OCI-M1 (cell line): ENCODE data around the gene SPTBN1.

Experiments used
- DNase-seq: peaks from one replicate; lab custom pipeline; 2025; lab: John Stamatoyannopoulos, UW

SPTBN1 gene

DNA sequence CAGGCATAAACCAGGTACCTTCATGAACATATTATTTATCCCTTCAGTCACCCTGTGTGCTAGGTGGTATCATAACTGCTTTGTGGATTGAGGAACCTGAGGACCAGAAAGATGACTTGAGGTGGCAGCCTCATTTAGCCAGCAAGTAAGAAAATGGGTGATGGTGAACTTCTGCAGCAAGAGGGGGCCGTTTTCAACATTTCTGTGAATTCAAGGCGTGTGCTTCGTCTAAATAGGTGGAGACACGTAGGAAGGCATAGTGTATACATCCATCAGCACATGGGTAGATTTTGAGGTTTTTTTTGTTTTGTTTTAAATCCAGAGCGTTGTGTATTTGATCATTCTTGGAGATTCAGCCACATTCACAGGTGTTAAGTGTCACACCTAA is 118.7 kb downstream of the SPTBN1 start:
- DNase-seq: no peak

GRCh38 chr2:54575379-54575888 is 119.3 kb downstream of the SPTBN1 start:
- DNase-seq: no peak

GRCh38 chr2:54577035-54577434 is 120.9 kb downstream of the SPTBN1 start:
- no peak for DNase-seq

- no peak for DNase-seq
Measured at GRCh38 chr2:54577944-54578647, 122.0 kb downstream of the SPTBN1 start.

GRCh38 chr2:54578648-54579045 is 122.5 kb downstream of the SPTBN1 start:
- DNase-seq: no peak

DNA sequence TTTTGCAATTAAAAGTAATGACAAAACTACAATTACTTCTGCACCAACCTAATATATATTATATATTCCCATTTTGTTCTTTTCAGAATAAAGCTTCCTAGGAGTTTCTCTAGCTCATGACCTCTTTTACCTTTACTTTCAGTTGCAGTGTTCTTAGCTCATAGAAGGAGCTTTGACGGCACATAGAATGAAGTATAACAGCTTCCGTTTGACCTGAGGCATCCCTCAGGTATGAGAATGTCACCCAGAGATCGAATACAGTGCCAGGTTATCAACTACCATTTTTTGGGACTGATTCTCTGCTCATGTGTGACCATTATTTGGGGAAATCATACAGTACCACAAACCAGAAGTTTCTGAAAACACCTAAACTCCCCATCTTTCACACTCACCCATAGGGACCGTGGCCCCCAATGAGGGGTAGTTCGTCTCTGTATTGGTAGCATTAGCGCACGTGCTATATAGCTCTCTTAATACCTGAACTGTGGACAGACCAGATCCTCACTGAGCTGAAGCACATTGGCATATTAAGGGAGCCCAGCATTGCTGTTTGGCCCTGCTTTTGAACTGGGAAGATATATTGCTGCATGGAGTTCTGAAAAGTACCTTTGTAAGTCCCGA is 123.0 kb downstream of the SPTBN1 start:
- no peak for DNase-seq

DNA sequence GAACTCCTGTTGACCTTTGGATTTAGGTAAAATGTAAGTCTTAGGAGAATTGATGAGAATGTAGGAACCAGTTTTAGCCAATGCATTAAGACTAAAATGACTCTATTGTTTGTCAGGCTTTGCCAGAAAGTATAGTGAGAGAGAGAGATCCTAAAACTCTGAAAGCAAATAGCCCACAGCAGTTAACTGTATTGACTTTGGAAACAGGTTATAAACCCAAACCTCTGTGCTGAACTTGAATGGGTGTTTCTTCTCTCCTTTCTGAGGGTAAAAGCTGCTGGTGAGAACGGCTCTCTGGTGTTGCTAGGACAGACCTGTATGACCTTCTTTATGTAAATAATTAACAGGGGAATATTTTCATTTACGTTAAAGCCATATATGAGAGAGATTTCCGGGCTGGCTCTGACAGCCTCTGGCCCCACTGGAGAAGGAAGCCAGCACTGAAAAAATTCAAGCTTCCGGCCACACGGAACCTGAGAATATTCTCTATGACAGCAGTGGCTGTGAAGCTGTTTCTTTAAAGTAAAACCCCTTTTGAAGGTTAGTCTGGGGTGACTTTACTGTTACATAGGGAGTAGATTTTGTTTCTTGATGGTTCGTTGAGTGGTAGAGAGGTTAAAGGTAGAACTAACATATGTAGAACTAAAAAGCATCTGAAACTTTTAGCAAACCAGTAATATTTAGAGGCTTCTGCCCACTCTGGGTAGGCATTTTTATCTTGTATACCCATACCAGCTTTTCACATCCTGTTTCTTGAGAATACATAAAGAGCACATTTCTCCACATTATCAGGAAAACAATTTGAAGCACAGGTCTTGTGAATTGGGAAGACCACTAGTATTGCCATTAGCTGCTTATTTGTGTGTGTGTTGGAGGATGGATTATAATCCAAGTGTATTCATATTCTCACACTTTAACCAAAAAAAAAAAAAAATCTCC is 123.8 kb downstream of the SPTBN1 start:
- no peak for DNase-seq

DNA sequence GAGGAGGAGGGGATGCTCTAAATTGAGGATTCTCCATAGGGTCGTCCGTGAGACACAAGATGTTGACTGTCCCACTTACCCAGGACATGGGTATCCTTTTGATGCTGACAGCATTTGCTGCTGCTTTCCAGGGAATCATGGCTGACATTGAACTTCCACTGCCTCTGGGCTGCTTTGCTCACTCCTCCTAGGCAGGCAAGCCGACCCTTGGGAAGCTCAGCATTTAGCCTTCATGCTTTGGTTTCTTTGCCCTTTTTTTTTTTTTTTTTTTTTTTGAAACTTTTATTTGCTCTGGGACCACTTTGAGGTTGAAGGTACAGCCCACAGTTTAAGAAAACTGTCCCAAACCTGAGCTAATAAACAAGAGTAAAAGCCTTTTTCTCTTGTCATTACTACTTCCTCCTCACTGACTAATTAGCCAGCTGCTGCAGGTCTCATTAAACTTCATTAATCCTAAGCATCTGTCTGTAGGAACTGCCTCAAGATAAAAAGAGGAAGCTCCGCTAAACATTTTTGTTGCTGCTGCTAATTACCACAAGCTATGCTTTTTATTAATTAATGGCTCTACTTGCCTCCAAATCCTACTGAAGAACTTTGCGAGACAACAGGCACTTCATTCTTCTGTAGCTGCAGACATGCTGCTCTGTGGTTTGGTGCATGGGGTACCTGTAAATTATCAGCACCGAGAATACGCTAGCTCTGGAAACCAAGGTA is 125.4 kb downstream of the SPTBN1 start:
- DNase-seq: no peak

- no peak for DNase-seq
Measured at GRCh38 chr2:54582987-54583386, 126.9 kb downstream of the SPTBN1 start.

DNA sequence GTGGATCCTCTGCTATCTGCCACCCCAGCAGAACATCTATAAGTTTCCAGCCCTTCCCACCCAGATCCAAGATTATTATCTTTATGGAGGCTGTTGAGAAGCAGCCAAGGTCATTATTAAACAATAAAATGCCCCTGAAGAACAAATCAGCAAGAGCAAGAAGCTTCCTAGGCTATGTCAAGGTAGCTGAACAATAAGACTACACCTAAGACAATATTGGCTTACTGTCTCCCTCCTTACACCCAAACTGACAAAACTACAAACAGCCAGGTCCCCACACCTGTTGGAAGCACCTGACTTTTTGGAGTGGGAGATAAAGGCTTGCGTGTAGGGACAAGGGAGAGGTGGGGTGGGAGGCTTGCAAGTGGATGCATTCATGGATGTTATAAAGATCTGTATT is 128.5 kb downstream of the SPTBN1 start:
- DNase-seq: no peak

DNA sequence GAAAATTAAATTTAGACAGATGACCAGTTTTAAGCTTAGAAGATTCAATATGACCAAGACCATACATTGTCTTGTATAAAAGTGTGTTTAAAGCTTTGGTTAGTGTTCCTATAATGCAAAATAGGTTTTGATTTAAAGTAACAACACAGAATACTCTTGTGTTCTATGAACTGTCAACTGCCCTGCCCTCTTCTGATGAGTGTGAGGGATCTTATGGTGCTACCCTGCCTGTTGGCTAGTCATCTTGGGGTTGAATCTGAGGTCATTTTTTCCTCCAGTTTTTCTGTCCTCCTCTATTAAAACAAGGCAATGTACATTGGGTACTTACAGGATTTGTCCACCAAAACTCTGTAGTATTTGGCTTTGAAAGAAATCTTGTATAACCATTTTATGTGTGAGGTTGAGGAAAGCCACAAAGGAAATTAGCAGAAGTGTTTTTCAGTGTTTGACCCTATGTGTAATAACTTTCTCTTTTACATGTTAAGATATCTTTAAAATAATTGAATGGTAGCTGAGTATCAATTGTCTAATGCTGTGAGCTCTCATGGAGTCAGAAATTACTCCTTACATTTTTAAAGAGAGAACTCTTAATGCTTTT is 129.1 kb downstream of the SPTBN1 start:
- no peak for DNase-seq

DNA sequence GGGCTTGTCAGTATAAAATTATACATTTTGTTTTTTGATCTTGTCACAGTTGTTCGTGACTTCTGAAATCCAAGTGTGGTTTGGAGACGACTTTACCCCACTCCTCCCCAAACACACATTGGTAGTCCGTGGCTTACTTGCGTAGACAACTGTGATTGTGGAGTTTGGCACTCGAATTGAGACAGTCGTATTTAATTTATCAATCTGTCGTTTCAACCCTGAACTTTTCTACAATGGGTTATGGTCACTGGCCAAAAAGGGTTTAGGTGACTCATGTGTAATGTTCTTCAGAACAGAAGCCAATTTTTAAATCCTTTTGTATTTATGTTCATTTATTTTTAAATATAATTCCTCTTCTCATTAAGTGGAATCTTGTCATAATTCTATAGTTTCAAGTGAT is 129.9 kb downstream of the SPTBN1 start:
- DNase-seq: no peak

DNA sequence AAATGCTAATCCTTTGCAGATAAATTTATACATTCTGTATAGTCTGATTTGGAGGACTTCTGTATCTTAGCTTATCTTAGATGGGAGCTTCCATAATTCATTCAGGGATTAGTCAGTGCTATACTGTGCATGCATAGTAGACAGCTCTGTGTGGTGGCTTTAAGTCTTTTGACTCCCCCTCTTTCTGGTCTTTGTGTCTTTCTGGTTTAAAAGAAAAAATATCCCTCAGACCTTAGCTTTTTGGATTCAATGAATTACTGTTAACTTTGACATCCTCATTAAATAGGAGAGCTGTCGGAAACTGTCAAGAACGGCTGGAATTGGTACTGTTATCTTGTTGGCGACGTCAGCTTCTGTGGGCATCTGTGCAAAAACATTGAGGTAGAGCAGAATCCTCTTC is 130.4 kb downstream of the SPTBN1 start:
- DNase-seq: no peak

DNA sequence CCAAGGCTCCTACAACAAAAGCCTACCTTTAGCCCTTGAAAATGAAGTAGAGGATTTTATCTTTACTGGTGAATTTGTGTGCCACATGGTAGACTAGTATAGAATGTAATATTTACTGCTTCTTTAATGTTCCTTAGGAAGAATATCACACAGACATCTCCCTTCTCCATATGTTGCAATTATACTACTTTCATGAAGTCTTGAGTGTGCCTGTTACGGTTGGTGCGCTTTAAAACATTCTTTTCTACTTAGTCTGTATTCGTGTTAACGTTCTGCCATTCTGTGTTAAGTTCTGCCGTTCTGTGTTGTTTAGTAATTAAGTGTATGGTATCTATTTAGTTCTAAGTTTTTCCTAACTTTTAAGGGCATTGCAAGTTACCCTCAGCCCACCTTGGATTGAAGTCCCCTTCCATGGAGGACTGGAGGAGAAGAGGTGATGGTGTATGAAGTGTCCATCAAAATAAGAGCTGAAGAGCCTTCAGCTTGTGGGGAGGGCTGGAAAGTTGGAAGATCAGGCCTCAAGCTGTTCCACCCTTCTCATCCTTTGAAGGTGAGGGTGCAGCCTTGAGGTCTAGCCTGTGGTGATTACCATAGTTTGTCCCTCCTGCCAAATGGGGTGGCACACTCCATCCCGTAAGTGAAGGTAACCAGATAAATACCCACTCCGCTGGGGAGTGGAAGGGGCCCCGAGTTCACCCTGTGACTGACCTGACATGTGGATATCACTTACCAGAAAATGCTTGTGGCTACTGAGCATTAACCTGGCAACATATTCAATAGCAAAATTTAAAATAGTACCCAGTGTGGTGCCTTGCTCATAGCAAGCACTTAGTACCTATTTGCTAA is 131.3 kb downstream of the SPTBN1 start:
- DNase-seq: no peak

DNA sequence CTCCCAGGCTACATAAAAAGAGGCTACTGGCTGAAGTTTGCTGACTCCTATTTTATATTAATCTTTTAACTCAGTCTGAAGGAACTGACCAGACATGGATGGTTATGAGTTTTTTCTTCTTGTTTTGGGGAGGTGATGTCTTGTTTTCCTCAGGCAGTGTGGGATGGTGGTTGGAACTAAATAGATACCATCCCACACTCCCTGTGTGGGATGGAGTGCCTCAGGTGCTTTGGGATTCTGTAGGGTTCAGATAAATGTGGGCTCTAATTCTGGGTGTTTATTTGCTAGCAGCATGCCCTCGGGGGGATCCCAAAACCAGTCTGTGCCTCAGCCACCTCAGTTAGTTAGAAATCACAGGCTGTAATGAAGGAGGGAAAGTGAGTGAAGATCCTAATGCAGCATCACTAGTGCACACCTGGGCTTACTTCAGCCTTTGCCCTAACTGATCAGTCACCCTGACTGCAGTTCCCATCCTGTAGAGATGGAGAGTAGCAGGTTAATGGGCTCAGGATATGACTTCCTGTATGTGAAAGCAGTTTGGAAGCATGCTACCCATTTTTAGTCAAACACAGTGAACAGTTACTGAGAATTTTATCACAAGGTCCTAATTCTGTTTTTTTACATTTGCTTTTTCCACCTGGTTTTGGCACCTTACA is 132.2 kb downstream of the SPTBN1 start:
- DNase-seq: no peak

DNA sequence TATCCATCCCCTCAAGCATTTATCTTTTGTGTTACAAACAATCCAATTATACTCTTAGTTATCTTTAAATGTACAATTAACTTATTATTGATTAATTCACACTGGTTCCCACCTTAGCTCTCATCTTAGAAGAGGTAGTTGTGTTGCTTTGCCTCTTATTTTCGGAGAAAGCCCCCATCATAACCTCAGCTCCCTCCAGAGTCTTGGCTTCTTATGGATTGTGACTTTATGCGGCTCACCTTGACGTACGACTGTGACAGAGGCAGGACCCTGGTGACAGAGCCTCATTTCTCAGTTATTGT is 132.9 kb downstream of the SPTBN1 start:
- DNase-seq: no peak

DNA sequence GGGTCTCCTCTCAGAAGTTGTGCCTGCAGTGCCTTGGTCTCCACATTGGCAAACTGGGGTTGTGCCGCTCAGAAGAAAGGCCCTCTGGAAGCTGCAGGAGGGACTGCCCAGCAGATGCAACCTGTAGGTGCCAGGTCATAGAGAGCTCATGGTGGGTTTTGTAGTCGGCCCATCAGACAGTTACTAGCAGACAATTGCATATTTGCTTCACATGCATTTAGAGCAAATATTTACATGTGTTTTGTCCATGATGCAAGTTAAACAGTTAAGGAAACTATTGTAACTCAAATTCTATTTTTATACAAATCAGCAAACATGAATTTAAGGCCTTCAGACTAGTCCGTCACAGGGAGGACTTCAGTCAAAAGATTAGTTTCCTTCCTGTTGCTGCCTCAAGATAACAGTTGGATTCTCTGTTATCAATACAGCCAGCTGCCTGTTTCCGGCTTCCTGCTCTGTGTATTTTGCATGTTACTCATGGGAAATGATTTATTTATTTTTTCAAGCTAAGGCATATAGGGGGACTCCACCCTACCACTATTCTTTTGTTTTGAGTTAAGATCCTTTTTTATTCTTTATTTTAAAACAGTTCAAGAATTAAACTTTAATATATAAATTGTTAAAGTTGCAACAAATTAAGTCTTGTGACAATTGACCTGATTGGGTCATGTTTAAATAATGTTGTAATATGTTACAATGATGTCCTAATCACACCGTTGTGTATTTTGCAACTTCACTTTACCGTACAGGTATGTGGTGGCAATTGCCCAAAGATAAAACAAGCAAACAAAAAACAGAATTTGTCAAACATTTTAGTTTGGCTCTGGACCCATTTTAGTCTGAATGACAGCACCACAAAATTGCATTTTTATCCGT is 133.5 kb downstream of the SPTBN1 start:
- DNase-seq: peak; percentile 91

- DNase-seq: no peak
Measured at GRCh38 chr2:54590216-54591120, 134.3 kb downstream of the SPTBN1 start.
